ENCODE results near the gene ATXN1L.
"Not testable (repeated sequence)": the region's sequence is repeated elsewhere in the genome, so short reads cannot be mapped to it uniquely, and the experiment has no call there.

The ATXN1L gene

GRCh38 chr16:71845639-71846430 is at the start of gene ATXN1L:
ATXN1L (plus strand) TSS chr16:71845976; CDS start chr16:71849741, 3,765 bp downstream.
- peak; percentile 99 for DNase-seq (ENCODE audit: low spot score)

GRCh38 chr16:71796501-71797097 is 49.2 kb upstream of the ATXN1L start:
- peak; percentile 26 for DNase-seq (ENCODE audit: low spot score)

- no peak for DNase-seq (ENCODE audit: low spot score)
Observed at GRCh38 chr16:71803305-71803690, 42.5 kb upstream of the ATXN1L start.

GRCh38 chr16:71807905-71808592 is 37.7 kb upstream of the ATXN1L start:
- DNase-seq (ENCODE audit: low spot score): peak; percentile 52

GRCh38 chr16:71808593-71809459 is 37.0 kb upstream of the ATXN1L start, which contains the start of gene AP1G1:
AP1G1 (minus strand) TSS chr16:71808834; CDS start chr16:71789479, 19,355 bp downstream.
- peak; percentile 97 for DNase-seq (ENCODE audit: low spot score)

GRCh38 chr16:71810155-71810530 is 35.6 kb upstream of the ATXN1L start:
- not testable (repeated sequence) for DNase-seq (ENCODE audit: low spot score)

GRCh38 chr16:71811261-71811803 is 34.4 kb upstream of the ATXN1L start:
- no peak for DNase-seq (ENCODE audit: low spot score)

- DNase-seq (ENCODE audit: low spot score): not testable (repeated sequence)
Observed at GRCh38 chr16:71817155-71817500, 28.6 kb upstream of the ATXN1L start.

GRCh38 chr16:71826533-71827017 is 19.2 kb upstream of the ATXN1L start:
- DNase-seq (ENCODE audit: low spot score): no peak

- no peak for DNase-seq (ENCODE audit: low spot score)
Observed at GRCh38 chr16:71830359-71830758, 15.4 kb upstream of the ATXN1L start.

GRCh38 chr16:71831698-71832097 is 14.1 kb upstream of the ATXN1L start:
- DNase-seq (ENCODE audit: low spot score): not testable (repeated sequence)

- DNase-seq (ENCODE audit: low spot score): not testable (repeated sequence)
Observed at GRCh38 chr16:71832112-71832511, 13.7 kb upstream of the ATXN1L start.

GRCh38 chr16:71834291-71834690 is 11.5 kb upstream of the ATXN1L start:
- DNase-seq (ENCODE audit: low spot score): no peak

- no peak for DNase-seq (ENCODE audit: low spot score)
Observed at GRCh38 chr16:71837150-71837549, 8.6 kb upstream of the ATXN1L start.

GRCh38 chr16:71840052-71840451 is 5.7 kb upstream of the ATXN1L start:
- DNase-seq (ENCODE audit: low spot score): peak; percentile 66

GRCh38 chr16:71843572-71843971 is 2.2 kb upstream of the ATXN1L start:
- DNase-seq (ENCODE audit: low spot score): no peak

- DNase-seq (ENCODE audit: low spot score): peak; percentile 27
Observed at GRCh38 chr16:71846431-71846830, 655 bp downstream of the ATXN1L start.

- no peak for DNase-seq (ENCODE audit: low spot score)
Observed at GRCh38 chr16:71847096-71847495, 1.3 kb downstream of the ATXN1L start.

- no peak for DNase-seq (ENCODE audit: low spot score)
Observed at GRCh38 chr16:71848622-71849021, 2.8 kb downstream of the ATXN1L start.

GRCh38 chr16:71851746-71852145 is 6.0 kb downstream of the ATXN1L start:
- DNase-seq (ENCODE audit: low spot score): no peak

- no peak for DNase-seq (ENCODE audit: low spot score)
Observed at GRCh38 chr16:71852158-71852557, 6.4 kb downstream of the ATXN1L start.

GRCh38 chr16:71852561-71852960 is 6.8 kb downstream of the ATXN1L start:
- DNase-seq (ENCODE audit: low spot score): no peak
